Keratinocyte (primary cell): ENCODE data around the gene CRP. TPM values are rescaled to one million over a fixed set of nuclear protein-coding genes. Genes with fewer than 3 reads are reported as not detected.

ENCODE experiments used
- DNase-seq: peaks from one replicate; pipeline ENCODE4 v3.0.0-alpha.2; 2011; ENCODE audit warnings: low read depth, missing footprints, low spot score
- FAIRE-seq: peaks from 2 replicates; lab custom pipeline; 2011; peaks lifted over from hg19 to GRCh38; lab: Jason Lieb, UNC
- H2AFZ ChIP-seq: 2 replicates; pipeline ENCODE4 v1.6.0; 2012; ENCODE audit warnings: low read length, control low read depth, inconsistent platforms; ENCODE audit not compliant: control insufficient read depth
- H3K27ac ChIP-seq: 2 replicates; pipeline ENCODE4 v1.5.1; 2011; ENCODE audit warnings: low read length; ENCODE audit not compliant: control insufficient read depth, insufficient read depth
- H3K27me3 ChIP-seq: 3 replicates; pipeline ENCODE4 v1.6.0; 2011; ENCODE audit warnings: low read length; ENCODE audit not compliant: control insufficient read depth, insufficient read depth; ENCODE audit errors: extremely low read depth
- H3K36me3 ChIP-seq, 2 experiments: 2 replicates in 1 of 2; 3 replicates in 1 of 2; pipeline ENCODE4 v1.5.1; 2011; ENCODE audit warnings: low read length in 2 of 2, mild to moderate bottlenecking in 1 of 2; ENCODE audit not compliant: control insufficient read depth in 2 of 2, insufficient read depth in 2 of 2; ENCODE audit errors: extremely low read depth in 1 of 2
- H3K4me1 ChIP-seq: 3 replicates; pipeline ENCODE4 v1.5.1; 2011; ENCODE audit warnings: low read length; ENCODE audit not compliant: control insufficient read depth, insufficient read depth; ENCODE audit errors: extremely low read depth
- H3K4me2 ChIP-seq: 3 replicates; pipeline ENCODE4 v1.6.0; 2011; ENCODE audit warnings: low read depth, low read length; ENCODE audit not compliant: control insufficient read depth, insufficient read depth; ENCODE audit errors: extremely low read depth
- H3K4me3 ChIP-seq, 3 experiments: fragments of 200-600 bp in 1 of 3; sonication (generic) in 1 of 3; 2 replicates in 2 of 3; 3 replicates in 1 of 3; pipeline ENCODE4 v1.5.1; 2011 to 2016; ENCODE audit warnings: low read length in 3 of 3, mild to moderate bottlenecking in 3 of 3, control low read depth in 2 of 3, inconsistent platforms in 1 of 3, low read depth in 1 of 3, mixed read lengths in 1 of 3, mixed run types in 1 of 3, moderate library complexity in 1 of 3; ENCODE audit not compliant: control insufficient read depth in 2 of 3, insufficient read depth in 2 of 3; ENCODE audit errors: extremely low read depth in 1 of 3
- H3K79me2 ChIP-seq: 2 replicates; pipeline ENCODE4 v1.6.0; 2012; ENCODE audit warnings: low read length; ENCODE audit not compliant: control insufficient read depth, insufficient read depth
- H3K9ac ChIP-seq: 3 replicates; pipeline ENCODE4 v1.6.0; 2011; ENCODE audit warnings: low read length; ENCODE audit not compliant: control insufficient read depth, insufficient read depth; ENCODE audit errors: extremely low read depth
- H3K9me1 ChIP-seq: 3 replicates; pipeline ENCODE4 v1.6.0; 2011; ENCODE audit warnings: low read length; ENCODE audit not compliant: control insufficient read depth, insufficient read depth; ENCODE audit errors: extremely low read depth
- H3K9me3 ChIP-seq: 2 replicates; pipeline ENCODE4 v1.5.1; 2012; ENCODE audit warnings: low read depth, low read length; ENCODE audit not compliant: control insufficient read depth
- H4K20me1 ChIP-seq: 3 replicates; pipeline ENCODE4 v1.6.0; 2011; ENCODE audit warnings: low read length; ENCODE audit not compliant: control insufficient read depth, insufficient read depth; ENCODE audit errors: extremely low read depth
- CTCF ChIP-seq, 3 experiments: IDR thresholded peaks in 1 of 3; conservative IDR thresholded peaks in 1 of 3; optimal IDR thresholded peaks in 1 of 3; 2 replicates in 2 of 3; 3 replicates in 1 of 3; pipeline versions ENCODE3 to v1.5.1; 2011; ENCODE audit warnings: low read length in 3 of 3, mild to moderate bottlenecking in 3 of 3, moderate library complexity in 2 of 3, control low read depth in 1 of 3, inconsistent platforms in 1 of 3; ENCODE audit not compliant: insufficient read depth in 2 of 3; ENCODE audit errors: extremely low read depth in 1 of 3
- EZH2 ChIP-seq: IDR thresholded peaks from one replicate; pipeline ENCODE4 v1.6.1; 2012; ENCODE audit warnings: inconsistent platforms, mild to moderate bottlenecking, low read length, moderate library complexity
- dilution Hi-C: fragments of 300-500 bp; cut with MboI; formaldehyde crosslinking; loops from one replicate; pipeline ENCODE4 v1.7.0; 2020; ENCODE audit warnings: low sequenced_read_pairs; ENCODE audit not compliant: extremely low pct_ligation_motif_present
- polyA plus RNA-seq, 5 experiments: library from polyadenylated mRNA; depleted of rRNA in 3 of 5; stranded (reverse) in 3 of 5; stranded (forward) in 1 of 5; unstranded in 1 of 5; fragments of >200 nt; gene quantifications; 1 replicate in 1 of 5; 2 replicates in 3 of 5; 3 replicates in 1 of 5; pipeline versions ENCODE4 v1.2.1 to v1.2.3, GENCODE V29; 2011 to 2012; ENCODE audit warnings: missing spikeins in 2 of 5, low read depth in 1 of 5, low replicate concordance in 1 of 5

CRP gene
- polyA plus RNA-seq, 1 donor (not counting 4 experiments of a cell fraction or from before 2014, with no cell fraction given): not detected

- no peaks in the 10 kb centered on the region for H4K20me1 ChIP-seq
- dilution Hi-C loops: no loop called here
- H3K27ac ChIP-seq: no peak overlapping the region
- no peaks in the 10 kb centered on the region for H3K9me1 ChIP-seq
- no peak overlapping the region for H3K4me2 ChIP-seq
- TF ChIP-seq EZH2 (no peak), CTCF (optimal IDR thresholded peaks at IDR 0.05 in 1 of 3, IDR thresholded peaks at IDR 0.05 in 1 of 3, conservative IDR thresholded peaks at IDR 0.05 in 1 of 3; ENCODE audit: extremely low read depth in 1 of 3, insufficient read depth in 2 of 3, low read length in 3 of 3) (no peak)
- no peak overlapping the region for H2AFZ ChIP-seq
- no peak overlapping the region for H3K9ac ChIP-seq
- no peaks in the 10 kb centered on the region for H3K4me1 ChIP-seq
- DNase-seq (no peak), FAIRE-seq (no peak)
- H3K4me3 ChIP-seq: no peak overlapping the region
- no peaks in the 10 kb centered on the region for H3K9me3 ChIP-seq
- no peaks in the 10 kb centered on the region for H3K79me2 ChIP-seq
- no peaks in the 10 kb centered on the region for H3K27me3 ChIP-seq
- H3K36me3 ChIP-seq: no peaks in the 10 kb centered on the region
Observed at GRCh38 chr1:159699246-159699645, 15.1 kb downstream of the CRP start.

- H3K36me3 ChIP-seq: no peaks in the 10 kb centered on the region
- no peak for TF ChIP-seq EZH2
- no peak for TF ChIP-seq CTCF (optimal IDR thresholded peaks at IDR 0.05 in 1 of 3, IDR thresholded peaks at IDR 0.05 in 1 of 3, conservative IDR thresholded peaks at IDR 0.05 in 1 of 3; ENCODE audit: extremely low read depth in 1 of 3, insufficient read depth in 2 of 3, low read length in 3 of 3)
- no peaks in the 10 kb centered on the region for H3K27me3 ChIP-seq
- H4K20me1 ChIP-seq: no peaks in the 10 kb centered on the region
- no peaks in the 10 kb centered on the region for H3K79me2 ChIP-seq
- no peaks in the 10 kb centered on the region for H3K9me1 ChIP-seq
- no peak overlapping the region for H2AFZ ChIP-seq
- no peak for DNase-seq
- no peaks in the 10 kb centered on the region for H3K9me3 ChIP-seq
- H3K4me3 ChIP-seq: no peak overlapping the region
- dilution Hi-C loops: no loop called here
- no peaks in the 10 kb centered on the region for H3K4me1 ChIP-seq
- FAIRE-seq: no peak
- H3K4me2 ChIP-seq: no peak overlapping the region
- no peak overlapping the region for H3K9ac ChIP-seq
- H3K27ac ChIP-seq: no peak overlapping the region
Observed at GRCh38 chr1:159687511-159687910, 26.9 kb downstream of the CRP start.
